ENCODE data around the gene EFCAB6.

EFCAB6 gene

GRCh38 chr22:43749473-43749872 is 62.6 kb downstream of the EFCAB6 start:
- DNase-seq (ENCODE audit: low spot score), result no peak

DNA sequence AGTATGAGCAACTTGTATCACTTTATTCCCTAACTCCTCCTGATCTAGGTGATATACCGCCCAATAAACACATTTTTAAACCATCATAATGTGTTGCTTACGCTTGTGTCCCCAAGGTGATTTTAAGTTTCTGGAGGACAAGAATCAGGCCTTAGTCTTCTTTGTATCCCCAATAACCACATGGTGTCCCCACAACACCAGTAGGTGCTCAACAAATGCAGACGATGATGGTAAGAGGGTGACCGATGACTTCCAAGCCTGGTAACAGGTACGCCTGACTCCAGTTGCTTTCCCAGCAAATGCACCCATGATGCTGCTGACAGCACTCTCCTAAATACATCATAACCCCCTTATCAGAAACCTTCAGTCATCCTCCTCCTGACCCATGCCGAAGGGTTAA is 64.2 kb downstream of the EFCAB6 start:
- DNase-seq (ENCODE audit: low spot score), result no peak

- no peak for DNase-seq (ENCODE audit: low spot score)
Measured at GRCh38 chr22:43747058-43747457, 65.0 kb downstream of the EFCAB6 start.

- DNase-seq (ENCODE audit: low spot score), result no peak
Measured at GRCh38 chr22:43745783-43746356, 66.2 kb downstream of the EFCAB6 start.

DNA sequence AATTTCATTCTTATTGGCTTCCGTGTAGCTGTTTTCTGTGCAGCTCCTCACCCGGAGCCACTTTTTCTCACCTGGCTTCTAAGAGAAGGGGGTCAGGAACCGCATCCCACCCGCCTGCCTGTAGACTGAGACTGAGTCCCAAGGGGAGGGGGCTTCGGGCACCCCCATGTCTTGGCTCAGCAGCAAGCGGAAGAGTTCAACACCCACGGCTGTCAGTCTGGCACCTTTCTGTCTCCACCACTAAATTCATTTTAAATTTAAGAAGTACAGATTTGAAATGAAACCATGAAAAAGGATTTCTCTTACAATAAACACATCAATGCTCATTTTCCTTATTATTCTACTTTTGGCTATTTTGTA is 66.7 kb downstream of the EFCAB6 start:
- no peak for DNase-seq (ENCODE audit: low spot score)

GRCh38 chr22:43744700-43745410 is 67.2 kb downstream of the EFCAB6 start:
- no peak for DNase-seq (ENCODE audit: low spot score)

DNA sequence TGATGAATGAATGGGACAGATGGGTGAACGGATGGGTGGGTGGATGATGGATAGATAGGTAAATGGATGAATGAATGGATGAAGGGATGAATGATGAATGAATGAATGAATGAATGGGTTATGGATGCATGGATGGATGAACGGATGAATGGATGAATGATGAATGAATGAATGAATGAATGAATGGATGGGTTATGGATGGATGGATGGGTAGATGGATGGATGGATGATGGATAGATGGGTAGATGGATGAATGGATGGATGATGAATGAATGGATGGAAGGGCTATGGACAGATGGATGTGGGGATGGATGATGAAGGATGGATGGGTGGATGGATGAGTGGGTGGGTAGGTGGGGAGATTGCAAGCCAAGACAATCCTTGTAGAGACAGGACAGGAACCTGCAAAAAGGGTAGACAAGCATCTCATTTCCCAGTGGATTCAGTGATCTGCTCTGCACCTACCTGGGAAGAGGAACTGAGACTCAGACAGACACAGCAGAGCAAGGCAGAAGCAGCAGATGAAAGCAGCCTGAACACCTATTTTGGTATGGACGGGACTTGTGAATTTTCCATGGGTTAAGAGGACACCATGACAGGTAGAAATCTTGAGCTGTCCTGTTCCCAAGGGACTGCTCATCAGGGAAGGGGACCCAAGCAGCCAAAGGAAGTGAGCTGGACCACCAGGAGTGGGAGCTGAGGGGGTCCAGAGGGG is 68.0 kb downstream of the EFCAB6 start:
- DNase-seq (ENCODE audit: low spot score), result no peak

- no peak for DNase-seq (ENCODE audit: low spot score)
Measured at GRCh38 chr22:43743131-43743530, 69.0 kb downstream of the EFCAB6 start.

GRCh38 chr22:43742154-43742950 is 69.8 kb downstream of the EFCAB6 start:
- no peak for DNase-seq (ENCODE audit: low spot score)

DNA sequence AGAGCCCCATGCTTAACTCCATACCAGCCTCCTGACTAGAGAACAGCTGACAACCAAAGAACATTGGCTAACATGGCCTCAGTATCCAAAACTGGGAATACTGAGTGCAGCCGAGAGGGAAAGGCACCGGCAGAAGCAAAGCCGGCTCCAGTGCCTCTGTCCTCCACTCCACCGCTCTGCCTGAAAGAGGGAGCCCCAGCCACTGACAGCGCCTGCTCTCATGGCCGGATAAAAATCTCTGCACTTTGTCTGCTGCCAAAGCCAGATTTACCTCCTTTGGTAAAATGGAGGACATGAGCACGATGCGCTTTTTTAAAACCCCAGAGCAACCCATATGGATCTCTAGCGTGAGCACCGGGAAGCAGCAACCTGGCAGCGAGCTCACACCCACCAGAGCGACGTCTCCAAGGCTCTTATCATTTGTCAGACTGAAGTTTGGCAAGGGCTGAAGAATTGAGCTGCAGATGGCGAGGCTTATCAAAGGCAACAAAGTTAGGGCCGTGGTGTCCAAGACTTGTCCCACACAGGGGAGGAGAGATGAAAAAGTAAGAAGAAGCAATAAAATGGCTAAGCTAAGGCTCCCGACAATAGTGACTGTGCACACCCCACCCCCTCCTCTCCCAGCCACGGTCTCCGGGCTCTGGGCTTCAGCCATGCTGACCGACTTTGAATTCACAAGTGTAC is 71.4 kb downstream of the EFCAB6 start:
- no peak for DNase-seq (ENCODE audit: low spot score)

DNA sequence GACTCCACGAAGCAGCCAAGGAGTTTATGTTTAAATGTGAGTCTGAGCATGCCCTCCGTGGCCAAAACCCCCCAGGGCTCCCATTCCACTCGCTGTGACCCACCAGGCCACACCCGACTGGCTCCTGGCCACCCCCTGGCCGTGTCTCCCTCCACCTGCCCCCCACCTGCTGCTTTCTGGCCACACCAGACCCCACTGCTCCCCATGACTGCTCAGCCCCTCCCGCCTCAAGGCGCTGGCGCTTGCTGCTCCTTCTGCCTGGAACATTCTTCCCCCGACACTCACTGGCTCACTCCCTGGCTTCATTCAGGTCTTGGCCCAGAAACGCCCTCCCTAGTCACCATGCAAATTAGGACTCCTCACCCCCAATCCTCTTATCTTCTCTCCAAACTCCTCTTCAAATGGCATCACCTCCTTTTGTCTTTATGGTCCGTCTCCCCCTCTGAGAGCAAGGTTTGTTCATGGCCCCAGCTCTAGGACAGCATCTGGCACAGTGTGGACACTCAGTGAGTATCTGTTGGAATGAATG is 72.2 kb downstream of the EFCAB6 start:
- DNase-seq (ENCODE audit: low spot score), result no peak

- no peak for DNase-seq (ENCODE audit: low spot score)
Measured at GRCh38 chr22:43737150-43737828, 74.8 kb downstream of the EFCAB6 start.

- DNase-seq (ENCODE audit: low spot score), result no peak
Measured at GRCh38 chr22:43736651-43737050, 75.5 kb downstream of the EFCAB6 start.

DNA sequence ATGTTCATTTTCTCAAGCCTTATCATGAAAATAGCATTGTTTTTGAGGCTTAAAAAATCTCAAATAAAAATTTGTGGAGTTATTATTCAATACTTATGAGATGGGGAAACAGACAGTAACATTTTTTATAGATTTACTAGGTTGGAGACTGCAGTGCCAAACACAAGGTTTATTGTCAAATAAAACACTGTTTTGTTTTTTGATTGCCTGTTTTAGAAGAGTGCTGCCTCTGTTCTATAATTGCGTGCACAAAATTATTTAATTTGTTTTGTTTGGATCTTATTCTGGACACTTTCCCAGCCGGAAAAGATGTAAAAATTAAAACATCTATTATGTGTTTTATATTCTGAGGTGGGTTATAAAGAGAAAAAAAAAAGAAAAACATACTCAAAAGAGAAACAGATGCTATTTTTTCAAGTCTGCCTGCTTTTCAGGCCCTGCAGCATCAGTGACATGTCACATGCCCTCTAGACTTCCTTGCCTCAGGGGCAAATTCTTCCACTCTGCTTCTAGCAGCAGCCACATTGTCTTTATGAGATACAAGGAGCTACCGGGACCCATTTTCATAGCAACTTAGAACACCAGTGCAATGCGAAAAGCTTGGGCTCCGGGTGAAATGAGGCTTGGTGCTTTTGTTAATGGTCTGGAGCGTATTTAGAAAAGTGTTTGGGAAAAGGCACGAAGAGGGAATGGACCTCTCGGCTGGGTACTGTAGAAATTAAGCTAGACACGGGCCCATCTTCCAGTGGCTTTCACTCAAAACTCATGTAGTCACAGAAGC is 77.5 kb downstream of the EFCAB6 start:
- no peak for DNase-seq (ENCODE audit: low spot score)

DNA sequence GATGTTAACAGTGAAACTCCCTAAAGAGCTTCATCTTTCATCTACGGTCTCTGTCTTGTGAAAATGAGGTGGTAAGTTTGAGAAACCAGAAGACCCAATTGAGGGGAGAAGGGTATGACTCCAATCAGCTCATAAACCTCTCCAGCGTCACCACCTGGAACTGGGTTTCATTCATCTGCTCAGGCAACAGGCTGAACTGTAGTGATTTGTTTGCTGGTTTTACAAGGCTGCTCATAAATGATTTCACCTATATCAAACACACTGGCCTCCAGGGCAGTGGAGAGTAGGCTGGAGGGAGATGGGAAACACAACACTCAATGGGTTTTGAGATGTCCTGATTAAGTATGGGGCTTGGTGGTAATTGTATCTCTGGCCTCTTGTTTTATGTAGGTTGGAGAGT is 79.0 kb downstream of the EFCAB6 start:
- no peak for DNase-seq (ENCODE audit: low spot score)

DNA sequence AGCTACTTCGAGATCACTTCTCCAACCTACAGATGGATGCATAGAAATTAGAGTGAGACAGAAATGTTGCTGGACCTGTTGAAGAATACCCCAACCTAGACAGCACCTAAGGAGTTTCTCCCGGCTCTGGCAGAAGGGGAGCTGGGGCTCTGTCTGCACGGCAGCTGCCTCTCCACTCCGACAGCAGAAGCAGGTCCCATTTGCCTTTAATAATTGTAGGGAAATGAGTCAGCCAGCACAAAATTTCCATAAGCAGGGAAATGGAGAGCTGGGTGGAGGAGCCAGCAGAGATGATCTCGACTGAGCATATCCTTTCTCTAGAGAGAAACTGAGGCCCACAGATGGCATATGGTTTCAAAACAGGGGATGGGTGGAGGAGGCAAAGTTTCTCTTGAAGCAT is 80.1 kb downstream of the EFCAB6 start:
- DNase-seq (ENCODE audit: low spot score), result no peak

DNA sequence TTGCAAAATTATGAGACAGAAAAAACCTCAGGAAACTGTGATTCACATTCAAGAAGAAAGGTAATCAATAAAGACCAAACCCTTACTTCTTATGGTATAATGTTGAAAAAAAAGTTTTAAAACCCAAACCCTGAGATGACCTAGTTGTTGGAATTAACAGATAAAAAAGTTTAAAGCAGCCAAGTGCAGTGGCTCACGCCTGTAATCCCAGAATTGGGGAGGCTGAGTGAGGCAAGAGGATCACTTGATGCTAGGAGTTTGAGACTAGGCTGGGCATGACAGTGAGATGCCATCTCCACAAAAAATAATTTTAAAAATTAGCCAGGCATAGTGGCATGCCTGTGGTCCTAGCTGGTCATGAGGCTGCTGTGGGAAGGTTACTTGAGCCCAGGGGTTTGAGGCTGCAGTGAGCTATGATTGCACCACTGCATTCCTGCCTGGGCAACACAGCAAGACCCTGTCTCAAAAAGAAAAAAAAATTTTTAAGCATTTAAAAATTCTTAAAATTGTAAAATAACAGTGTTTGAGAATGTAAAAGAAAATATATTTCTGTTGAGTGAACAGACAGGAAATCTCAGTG is 85.1 kb downstream of the EFCAB6 start:
- DNase-seq (ENCODE audit: low spot score), result no peak

DNA sequence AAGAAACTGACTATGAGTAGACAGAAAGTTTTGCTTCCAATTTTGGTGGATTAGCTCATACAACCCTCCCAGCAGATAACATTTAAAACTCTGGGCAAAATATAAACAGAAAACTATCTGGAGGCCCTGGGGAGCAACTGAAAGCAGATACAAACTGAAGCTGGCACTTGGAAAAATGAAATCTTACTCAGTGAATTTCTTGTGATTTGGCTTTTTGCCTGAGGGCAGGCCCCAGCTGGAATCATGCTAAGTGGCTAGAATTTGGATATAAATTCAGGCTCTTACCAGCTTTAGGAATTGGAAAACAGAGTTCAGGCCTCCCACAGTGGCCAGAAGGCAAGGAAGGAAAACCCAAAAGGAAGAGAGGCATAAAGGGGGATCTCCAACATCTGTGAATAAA is 85.8 kb downstream of the EFCAB6 start:
- no peak for DNase-seq (ENCODE audit: low spot score)

- DNase-seq (ENCODE audit: low spot score), result no peak
Measured at GRCh38 chr22:43723816-43724215, 88.3 kb downstream of the EFCAB6 start.

- DNase-seq (ENCODE audit: low spot score), result no peak
Measured at GRCh38 chr22:43722444-43722843, 89.7 kb downstream of the EFCAB6 start.
